Testis (tissue), 3 donors: ENCODE measurements around the gene TBX4. TPM values are rescaled to one million over a fixed set of nuclear protein-coding genes. Genes with fewer than 3 reads are reported as not detected.
"Not testable (repeated sequence)": the region's sequence is repeated elsewhere in the genome, so short reads cannot be mapped to it uniquely, and the experiment has no call there.

Source experiments
- DNase-seq: peaks from one replicate; pipeline ENCODE4 v3.0.0-alpha.2; 2019
- H3K27ac ChIP-seq, 2 donors: fragments of 200-600 bp; sonication (generic); one replicate each; pipeline ENCODE4 v1.5.1; 2019
- H3K27me3 ChIP-seq: fragments of 200-600 bp; sonication (generic); one replicate; pipeline ENCODE4 v1.5.1; 2019
- H3K36me3 ChIP-seq: fragments of 200-600 bp; sonication (generic); one replicate; pipeline ENCODE4 v1.5.1; 2017; ENCODE audit warnings: low read depth; ENCODE audit errors: missing control alignments
- H3K4me1 ChIP-seq: fragments of 200-600 bp; sonication (generic); one replicate; pipeline ENCODE4 v1.5.1; 2019
- H3K4me3 ChIP-seq, 2 donors: fragments of 200-600 bp; sonication (generic); one replicate each; pipeline ENCODE4 v1.5.1; 2017 to 2019
- H3K9me3 ChIP-seq: fragments of 200-600 bp; sonication (generic); one replicate; pipeline ENCODE4 v1.5.1; 2017
- POLR2A ChIP-seq: fragments of 450-650 bp; IDR thresholded peaks from one replicate; pipeline ENCODE4 v1.6.1; 2017; ENCODE audit warnings: antibody characterized with exemption, mild to moderate bottlenecking, moderate library complexity
- WGBS, 2 donors: methylation state at CpG; one replicate each; pipeline ENCODE4 v1.1.5; 2018; 5-methylcytosine and 5-hydroxymethylcytosine counted together
- intact Hi-C: fragments of 100-400 bp; cut with DNase I; formaldehyde crosslinking; loops from one replicate; pipeline ENCODE4 v1.15.1; 2023; ENCODE audit warnings: low total_unique reads
- polyA plus RNA-seq: library from polyadenylated mRNA; stranded (reverse); fragments of 350-450 nt; fragmentation: Illumina TruSeq; extraction: RNeasy Lipid Tissue Mini Kit (QIAGEN cat#74804); gene quantifications from one replicate; pipeline ENCODE4 v1.2.3, GENCODE V29; 2014; ENCODE audit warnings: low read depth, low replicate concordance; ENCODE audit not compliant: insufficient read depth
- total RNA-seq, 2 donors: library from RNA; depleted of rRNA; stranded (reverse); fragments of >200 nt; gene quantifications; one replicate each; pipeline ENCODE4 v1.2.3, GENCODE V29; 2016
- TF ChIP-seq, protein P1 (sequence below), 3 experiments: fragments of 450-650 bp in 2 of 3; fragments of 200-600 bp in 1 of 3; sonication (generic) in 1 of 3; IDR thresholded peaks; one replicate each; pipeline ENCODE4 v1.5.1; 2016 to 2019; ENCODE audit warnings: antibody characterized with exemption in 3 of 3, mild to moderate bottlenecking in 2 of 3, moderate library complexity in 1 of 3

TBX4 gene
- total and polyA plus RNA-seq, 3 donors from 2014 or later: 1.5 to 3.2 (median 1.7) TPM

DNA sequence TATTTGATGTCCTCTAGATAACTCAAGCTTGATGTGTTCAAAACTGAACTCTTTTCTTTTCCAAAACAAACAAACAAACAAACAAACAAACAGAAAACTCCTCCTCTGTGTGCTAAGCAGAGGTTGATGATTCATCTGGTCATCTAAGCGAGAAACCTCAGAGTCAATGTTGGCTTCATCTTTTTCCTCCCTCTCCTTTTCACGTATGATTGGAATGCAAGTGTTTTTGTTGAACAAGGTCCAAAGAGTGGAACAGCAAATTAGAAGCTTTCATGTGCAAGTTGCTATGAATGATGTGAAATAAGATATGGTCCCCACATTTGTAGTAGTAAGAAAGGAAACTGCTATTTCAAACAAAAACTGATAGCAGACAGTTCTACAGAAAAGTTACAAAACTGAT lies 52.5 kb downstream of the TBX4 start:
- intact Hi-C loops: no loop called here
- WGBS, 2 donors: 38 to 46% methylated on average over 2 of the region's 2 CpGs
- no peaks in the 10 kb centered on the region for H3K4me1 ChIP-seq
- H3K9me3 ChIP-seq: no peaks in the 10 kb centered on the region
- DNase-seq: no peak
- TF ChIP-seq POLR2A: no peak
- TF ChIP-seq, protein P1, sequence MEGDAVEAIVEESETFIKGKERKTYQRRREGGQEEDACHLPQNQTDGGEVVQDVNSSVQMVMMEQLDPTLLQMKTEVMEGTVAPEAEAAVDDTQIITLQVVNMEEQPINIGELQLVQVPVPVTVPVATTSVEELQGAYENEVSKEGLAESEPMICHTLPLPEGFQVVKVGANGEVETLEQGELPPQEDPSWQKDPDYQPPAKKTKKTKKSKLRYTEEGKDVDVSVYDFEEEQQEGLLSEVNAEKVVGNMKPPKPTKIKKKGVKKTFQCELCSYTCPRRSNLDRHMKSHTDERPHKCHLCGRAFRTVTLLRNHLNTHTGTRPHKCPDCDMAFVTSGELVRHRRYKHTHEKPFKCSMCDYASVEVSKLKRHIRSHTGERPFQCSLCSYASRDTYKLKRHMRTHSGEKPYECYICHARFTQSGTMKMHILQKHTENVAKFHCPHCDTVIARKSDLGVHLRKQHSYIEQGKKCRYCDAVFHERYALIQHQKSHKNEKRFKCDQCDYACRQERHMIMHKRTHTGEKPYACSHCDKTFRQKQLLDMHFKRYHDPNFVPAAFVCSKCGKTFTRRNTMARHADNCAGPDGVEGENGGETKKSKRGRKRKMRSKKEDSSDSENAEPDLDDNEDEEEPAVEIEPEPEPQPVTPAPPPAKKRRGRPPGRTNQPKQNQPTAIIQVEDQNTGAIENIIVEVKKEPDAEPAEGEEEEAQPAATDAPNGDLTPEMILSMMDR (IDR thresholded peaks at IDR 0.05): no peak
- no peak overlapping the region for H3K4me3 ChIP-seq
- H3K36me3 ChIP-seq: no peaks in the 10 kb centered on the region
- no peak overlapping the region for H3K27ac ChIP-seq
- H3K27me3 ChIP-seq: no peaks in the 10 kb centered on the region

DNA sequence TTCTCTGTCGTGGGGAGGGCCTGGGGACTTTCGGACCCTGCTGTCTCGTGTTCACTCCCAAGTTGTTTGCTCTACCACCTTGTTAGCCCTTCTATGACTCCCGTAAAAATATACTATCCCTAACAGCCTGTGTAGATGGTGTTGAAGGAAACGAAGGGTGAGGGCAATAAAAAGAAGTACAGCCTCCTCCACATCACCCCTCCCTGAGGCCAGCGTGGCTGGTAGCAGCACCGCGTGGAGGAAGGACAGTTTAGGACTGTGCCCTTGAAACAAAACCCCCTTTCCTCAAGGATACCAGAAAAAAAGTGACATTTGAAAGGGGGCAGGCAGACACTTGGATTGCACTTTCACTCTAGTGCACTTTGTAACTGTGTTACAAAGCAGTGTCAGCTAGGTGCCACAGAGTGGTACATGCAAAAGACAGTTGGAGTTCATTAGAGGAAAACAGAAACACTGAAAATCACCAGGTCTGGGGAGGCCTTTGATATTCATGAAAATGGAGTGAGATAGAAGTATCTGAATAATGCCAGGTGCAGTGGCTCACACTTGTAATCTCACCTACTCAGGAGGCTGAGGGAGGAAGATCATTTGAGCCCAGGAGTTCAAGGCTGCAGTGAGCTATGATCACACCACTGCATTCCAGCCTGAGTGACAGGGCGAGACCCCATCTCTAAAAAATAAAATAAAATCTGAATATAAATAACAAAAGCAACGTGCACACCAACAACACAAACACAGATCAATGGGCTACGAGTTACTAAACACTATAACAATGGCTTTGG lies 53.8 kb downstream of the TBX4 start:
- no peak overlapping the region for H3K4me3 ChIP-seq
- H3K27ac ChIP-seq: no peak overlapping the region
- 50 to 57% methylated on average over 11 of the region's 11 CpGs for WGBS, 2 donors
- H3K36me3 ChIP-seq: no peaks in the 10 kb centered on the region
- no peaks in the 10 kb centered on the region for H3K27me3 ChIP-seq
- H3K4me1 ChIP-seq: no peaks in the 10 kb centered on the region
- no peaks in the 10 kb centered on the region for H3K9me3 ChIP-seq
- intact Hi-C loops: no loop called here
- no peak for DNase-seq
- TF ChIP-seq, protein P1 (IDR thresholded peaks at IDR 0.05): no peak
- no peak for TF ChIP-seq POLR2A

DNA sequence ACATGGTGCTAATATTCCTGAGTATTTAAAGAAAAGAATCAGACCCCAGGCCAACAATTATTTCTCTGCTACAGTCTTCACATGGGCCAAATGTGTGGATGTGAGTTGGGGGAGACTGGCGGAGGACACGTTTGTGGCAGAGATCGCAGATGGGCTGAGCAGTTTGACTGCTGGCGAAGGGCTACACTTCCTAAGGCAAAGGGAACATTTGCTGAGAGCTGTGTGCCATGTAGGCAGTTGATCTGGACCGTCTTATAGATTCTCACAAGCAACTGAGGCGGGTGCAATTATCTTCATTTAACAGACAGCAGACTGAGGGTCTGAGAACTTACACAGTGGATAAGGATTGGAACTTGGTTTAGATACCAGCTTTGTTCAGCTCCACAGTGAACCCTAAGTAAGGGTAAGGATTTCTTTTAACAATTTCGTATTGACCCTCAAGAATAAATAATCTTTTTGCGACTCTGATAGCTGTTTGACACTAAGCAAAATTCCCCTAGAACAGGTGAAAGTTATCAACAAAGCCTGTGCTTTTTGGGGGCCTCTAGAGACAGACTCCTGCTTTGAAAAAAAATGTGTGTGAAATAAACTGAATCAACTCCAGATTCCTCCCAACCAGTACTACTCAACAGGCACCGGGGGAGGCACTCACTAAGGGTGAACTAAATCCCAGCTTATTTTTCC lies 55.3 kb downstream of the TBX4 start:
- no peaks in the 10 kb centered on the region for H3K4me1 ChIP-seq
- H3K36me3 ChIP-seq: no peaks in the 10 kb centered on the region
- TF ChIP-seq, protein P1 (IDR thresholded peaks at IDR 0.05): no peak
- no peak for TF ChIP-seq POLR2A
- no peak for DNase-seq
- no peak overlapping the region for H3K27ac ChIP-seq
- H3K27me3 ChIP-seq: no peaks in the 10 kb centered on the region
- 78 to 83% methylated on average over 9 of the region's 9 CpGs for WGBS, 2 donors
- intact Hi-C loops: no loop called here
- H3K9me3 ChIP-seq: no peaks in the 10 kb centered on the region
- H3K4me3 ChIP-seq: no peak overlapping the region

DNA sequence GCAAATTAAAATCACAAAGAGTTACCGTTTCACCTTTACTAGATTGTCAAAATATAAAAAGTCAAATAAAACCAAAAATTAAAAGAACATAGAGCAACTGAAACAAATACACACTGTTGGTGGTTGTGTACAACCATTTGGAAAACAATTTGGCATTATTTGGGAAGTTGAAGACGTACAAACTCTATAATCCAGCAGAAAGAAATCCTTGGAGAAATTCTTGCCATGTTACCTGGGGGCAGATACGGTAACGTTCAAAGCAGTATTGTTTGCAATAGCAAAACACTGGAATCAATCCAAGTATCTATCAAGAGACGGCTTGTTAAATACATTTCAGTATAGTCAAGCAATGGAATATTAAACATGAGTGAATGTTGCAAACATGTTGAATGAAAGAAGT lies 56.7 kb downstream of the TBX4 start:
- H3K4me1 ChIP-seq: no peaks in the 10 kb centered on the region
- no peaks in the 10 kb centered on the region for H3K36me3 ChIP-seq
- no peak overlapping the region for H3K27ac ChIP-seq
- intact Hi-C loops: no loop called here
- no peak for DNase-seq
- H3K9me3 ChIP-seq: no peaks in the 10 kb centered on the region
- H3K27me3 ChIP-seq: no peaks in the 10 kb centered on the region
- TF ChIP-seq POLR2A: no peak
- TF ChIP-seq, protein P1 (IDR thresholded peaks at IDR 0.05): no peak
- 75 to 89% methylated on average over 5 of the region's 5 CpGs for WGBS, 2 donors
- no peak overlapping the region for H3K4me3 ChIP-seq

DNA sequence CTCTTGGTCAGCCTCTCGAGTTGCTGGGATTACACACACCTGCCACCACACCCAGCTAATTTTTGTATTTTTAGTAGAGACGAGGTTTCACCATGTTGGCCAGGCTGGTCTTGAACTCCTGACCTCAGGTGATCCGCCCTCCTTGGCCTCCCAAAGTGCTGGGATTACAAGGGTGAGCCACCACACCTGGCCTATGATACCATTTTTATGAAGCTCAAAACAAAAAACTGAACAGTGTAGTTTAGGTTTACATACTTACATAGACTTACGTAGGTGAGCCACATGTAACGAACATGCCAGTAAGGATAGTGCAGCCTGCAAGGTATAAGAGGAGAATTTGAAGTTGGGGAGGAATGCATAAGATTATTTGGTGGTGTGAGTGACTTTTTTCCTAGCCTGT lies 57.2 kb downstream of the TBX4 start:
- intact Hi-C loops, H3K36me3 ChIP-seq, H3K4me3 ChIP-seq, H3K27me3 ChIP-seq, H3K27ac ChIP-seq, H3K4me1 ChIP-seq, H3K9me3 ChIP-seq, DNase-seq: not testable (repeated sequence)
- 92 to 95% methylated on average over 5 of the region's 5 CpGs for WGBS, 2 donors
